CD14-positive monocyte (primary cell): ENCODE measurements around the gene SNX9. TPM values are rescaled to one million over a fixed set of nuclear protein-coding genes. Genes with fewer than 3 reads are reported as not detected.

Experiments
- DNase-seq, 3 donors: peaks; one replicate each; pipeline ENCODE4 v3.0.0-alpha.2; 2011 to 2022
- H2AFZ ChIP-seq: 2 replicates; pipeline ENCODE4 v1.6.0; 2012; ENCODE audit warnings: mild to moderate bottlenecking, low read depth, low read length, inconsistent platforms; ENCODE audit not compliant: insufficient read depth, poor library complexity, severe bottlenecking
- H3K27ac ChIP-seq, 2 donors: 1 replicate in 1 of 2; 2 replicates in 1 of 2; pipeline ENCODE4 v1.5.1; 2012 to 2013; ENCODE audit warnings: low read length in 2 of 2, control low read depth in 1 of 2, inconsistent platforms in 1 of 2, low read depth in 1 of 2, mild to moderate bottlenecking in 1 of 2
- H3K27me3 ChIP-seq, 2 donors: one replicate each; pipeline versions ENCODE4 v1.6.0 to v1.6.1; 2011 to 2013; ENCODE audit warnings: low read length in 2 of 2; ENCODE audit not compliant: control insufficient read depth in 2 of 2, insufficient read depth in 2 of 2
- H3K36me3 ChIP-seq, 2 donors: replicated peaks in 1 of 2; 1 replicate in 1 of 2; 2 replicates in 1 of 2; pipeline versions ENCODE4 v1.5.1 to v1.6.1; 2012 to 2013; ENCODE audit warnings: low read length in 2 of 2, control low read depth in 1 of 2, inconsistent platforms in 1 of 2, mild to moderate bottlenecking in 1 of 2; ENCODE audit not compliant: insufficient read depth in 2 of 2, control insufficient read depth in 1 of 2
- H3K4me1 ChIP-seq, 2 donors: 1 replicate in 1 of 2; 2 replicates in 1 of 2; pipeline versions ENCODE4 v1.5.1 to v1.6.1; 2012 to 2013; ENCODE audit warnings: low read length in 2 of 2, control low read depth in 1 of 2, inconsistent platforms in 1 of 2, mild to moderate bottlenecking in 1 of 2, moderate library complexity in 1 of 2; ENCODE audit not compliant: insufficient read depth in 2 of 2, control insufficient read depth in 1 of 2
- H3K4me2 ChIP-seq: replicated peaks from 2 replicates; pipeline ENCODE3; 2012; ENCODE audit warnings: low read length, moderate library complexity, mild to moderate bottlenecking; ENCODE audit not compliant: poor library complexity, severe bottlenecking; ENCODE audit errors: extremely low read depth
- H3K4me3 ChIP-seq, 3 experiments: fragments of 200-600 bp in 1 of 3; sonication (generic) in 1 of 3; replicated peaks in 1 of 3; 1 replicate in 2 of 3; 2 replicates in 1 of 3; pipeline ENCODE4 v1.5.1; 2011 to 2013; ENCODE audit warnings: low read length in 3 of 3, mild to moderate bottlenecking in 3 of 3, control low read depth in 2 of 3, low read depth in 2 of 3, inconsistent platforms in 1 of 3, moderate library complexity in 1 of 3
- H3K79me2 ChIP-seq: 2 replicates; pipeline ENCODE4 v1.6.0; 2012; ENCODE audit warnings: mild to moderate bottlenecking, control low read depth, inconsistent platforms, low read length, moderate library complexity; ENCODE audit not compliant: insufficient read depth
- H3K9ac ChIP-seq: 2 replicates; pipeline ENCODE4 v1.6.0; 2017; ENCODE audit warnings: low read length, mild to moderate bottlenecking; ENCODE audit not compliant: insufficient read depth, poor library complexity, severe bottlenecking
- H3K9me3 ChIP-seq, 2 donors: replicated peaks in 1 of 2; 1 replicate in 1 of 2; 2 replicates in 1 of 2; pipeline versions ENCODE4 v1.5.1 to v1.6.1; 2012 to 2013; ENCODE audit warnings: low read length in 2 of 2, control low read depth in 1 of 2; ENCODE audit not compliant: control insufficient read depth in 1 of 2, insufficient read depth in 1 of 2
- H4K20me1 ChIP-seq: 2 replicates; pipeline ENCODE4 v1.6.0; 2012; ENCODE audit warnings: mild to moderate bottlenecking, low read length, control low read depth, moderate library complexity; ENCODE audit not compliant: insufficient read depth
- H3K27ac Mint-ChIP-seq, 7 donors: one replicate each; pipeline ENCODE4 v1.8.0; 2020; ENCODE audit warnings: mild to moderate bottlenecking in 7 of 7, mixed read lengths in 7 of 7, moderate library complexity in 6 of 7, inconsistent platforms in 2 of 7
- H3K27me3 Mint-ChIP-seq, 3 donors: one replicate each; pipeline ENCODE4 v1.8.0; 2021 to 2022; ENCODE audit warnings: low read depth in 3 of 3, mild to moderate bottlenecking in 3 of 3, mixed read lengths in 3 of 3, moderate library complexity in 3 of 3, inconsistent platforms in 1 of 3
- H3K36me3 Mint-ChIP-seq, 2 donors: one replicate each; pipeline ENCODE4 v1.8.0; 2020; ENCODE audit warnings: mixed read lengths in 2 of 2, inconsistent platforms in 1 of 2, mild to moderate bottlenecking in 1 of 2
- H3K4me1 Mint-ChIP-seq: one replicate; pipeline ENCODE4 v1.8.0; 2020; ENCODE audit warnings: mild to moderate bottlenecking, mixed read lengths
- H3K4me3 Mint-ChIP-seq, 2 donors: one replicate each; pipeline ENCODE4 v1.8.0; 2020; ENCODE audit warnings: mild to moderate bottlenecking in 2 of 2, mixed read lengths in 2 of 2, moderate library complexity in 1 of 2
- H3K9me3 Mint-ChIP-seq, 7 donors: one replicate each; pipeline ENCODE4 v1.8.0; 2020 to 2022; ENCODE audit warnings: mixed read lengths in 7 of 7, mild to moderate bottlenecking in 6 of 7, moderate library complexity in 6 of 7, inconsistent platforms in 2 of 7
- WGBS: methylation state at CpG from one replicate; pipeline ENCODE4 v1.1.5; 2013; ENCODE audit warnings: missing lambda C conversion rate; ENCODE audit not compliant: insufficient coverage; 5-methylcytosine and 5-hydroxymethylcytosine counted together
- intact Hi-C, 2 donors: fragments of 100-400 bp; cut with micrococcal nuclease; formaldehyde crosslinking; loops; one replicate each; pipeline versions ENCODE4 v1.15.0 to v1.15.1; 2023
- polyA plus RNA-seq, 3 donors: library from polyadenylated mRNA; depleted of rRNA in 1 of 3; unstranded in 2 of 3; stranded (reverse) in 1 of 3; fragments of 300-500 nt in 2 of 3; fragments of >200 nt in 1 of 3; fragmentation: Illumina TruSeq in 2 of 3; gene quantifications; 1 replicate in 2 of 3; 2 replicates in 1 of 3; pipeline ENCODE4 v1.2.3, GENCODE V29; 2012 to 2021
- TF ChIP-seq, protein P1 (sequence below): fragments of 200-600 bp; IDR thresholded peaks from one replicate; pipeline ENCODE4 v1.8.0; 2022; ENCODE audit warnings: antibody characterized with exemption, mild to moderate bottlenecking

SNX9 gene
- polyA plus RNA-seq, 3 donors, result 5.5 to 8.1 (median 7.2) TPM

DNA sequence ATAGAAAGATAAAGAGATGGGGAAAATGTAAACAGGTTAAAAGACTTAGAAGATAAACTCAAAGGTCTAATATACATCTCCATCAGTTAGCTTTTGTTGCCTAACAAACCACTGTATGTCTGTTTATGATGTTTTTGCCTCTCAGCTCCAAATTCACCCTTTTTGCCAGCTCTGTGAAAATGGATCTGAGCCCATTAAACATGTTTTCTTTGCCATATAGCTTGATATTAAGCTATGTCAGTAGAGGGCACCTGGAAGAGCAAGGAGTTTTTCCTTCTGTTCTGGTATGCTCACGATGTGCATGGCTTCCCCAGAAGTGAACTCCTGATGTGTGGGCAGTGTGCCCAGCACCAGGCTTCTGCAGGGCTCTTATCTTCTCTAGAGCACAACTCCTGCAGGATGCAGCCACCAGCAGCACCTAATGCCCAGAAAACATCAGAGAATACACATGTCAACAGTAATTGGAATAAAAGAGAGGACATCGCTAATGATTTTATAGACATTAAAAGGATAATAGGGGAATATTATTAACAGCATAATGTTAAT, 14.6 kb upstream of the SNX9 start:
- H3K27me3 Mint-ChIP-seq, result peaks cover 0 to 2% (median 0%) of the 10 kb centered on the region in 3 donors
- Histone ChIP-seq H3K27ac (no peak overlapping the region), H2AFZ (no peak overlapping the region), H3K9ac (no peak overlapping the region), H3K4me3 (no peak overlapping the region), H3K79me2 (no peaks in the 10 kb centered on the region), H3K9me3 (peaks cover 0 to 3% of the 10 kb centered on the region in 2 donors), H3K27me3 (no peaks in the 10 kb centered on the region), H3K4me2 (no peak overlapping the region), H3K36me3 (no peaks in the 10 kb centered on the region), H4K20me1 (no peaks in the 10 kb centered on the region), H3K4me1 (no peaks in the 10 kb centered on the region)
- no peak overlapping the region for H3K27ac Mint-ChIP-seq
- WGBS, result no CpG with 5 or more reads among the region's 2 CpGs
- intact Hi-C loops, result no loop called here
- TF ChIP-seq, protein P1, sequence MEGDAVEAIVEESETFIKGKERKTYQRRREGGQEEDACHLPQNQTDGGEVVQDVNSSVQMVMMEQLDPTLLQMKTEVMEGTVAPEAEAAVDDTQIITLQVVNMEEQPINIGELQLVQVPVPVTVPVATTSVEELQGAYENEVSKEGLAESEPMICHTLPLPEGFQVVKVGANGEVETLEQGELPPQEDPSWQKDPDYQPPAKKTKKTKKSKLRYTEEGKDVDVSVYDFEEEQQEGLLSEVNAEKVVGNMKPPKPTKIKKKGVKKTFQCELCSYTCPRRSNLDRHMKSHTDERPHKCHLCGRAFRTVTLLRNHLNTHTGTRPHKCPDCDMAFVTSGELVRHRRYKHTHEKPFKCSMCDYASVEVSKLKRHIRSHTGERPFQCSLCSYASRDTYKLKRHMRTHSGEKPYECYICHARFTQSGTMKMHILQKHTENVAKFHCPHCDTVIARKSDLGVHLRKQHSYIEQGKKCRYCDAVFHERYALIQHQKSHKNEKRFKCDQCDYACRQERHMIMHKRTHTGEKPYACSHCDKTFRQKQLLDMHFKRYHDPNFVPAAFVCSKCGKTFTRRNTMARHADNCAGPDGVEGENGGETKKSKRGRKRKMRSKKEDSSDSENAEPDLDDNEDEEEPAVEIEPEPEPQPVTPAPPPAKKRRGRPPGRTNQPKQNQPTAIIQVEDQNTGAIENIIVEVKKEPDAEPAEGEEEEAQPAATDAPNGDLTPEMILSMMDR, result no peak
- peaks cover 2 to 14% (median 5%) of the 10 kb centered on the region in 7 donors for H3K9me3 Mint-ChIP-seq
- no peak overlapping the region for H3K4me3 Mint-ChIP-seq
- no peak for DNase-seq
- no peaks in the 10 kb centered on the region for H3K36me3 Mint-ChIP-seq
- H3K4me1 Mint-ChIP-seq, result no peaks in the 10 kb centered on the region

DNA sequence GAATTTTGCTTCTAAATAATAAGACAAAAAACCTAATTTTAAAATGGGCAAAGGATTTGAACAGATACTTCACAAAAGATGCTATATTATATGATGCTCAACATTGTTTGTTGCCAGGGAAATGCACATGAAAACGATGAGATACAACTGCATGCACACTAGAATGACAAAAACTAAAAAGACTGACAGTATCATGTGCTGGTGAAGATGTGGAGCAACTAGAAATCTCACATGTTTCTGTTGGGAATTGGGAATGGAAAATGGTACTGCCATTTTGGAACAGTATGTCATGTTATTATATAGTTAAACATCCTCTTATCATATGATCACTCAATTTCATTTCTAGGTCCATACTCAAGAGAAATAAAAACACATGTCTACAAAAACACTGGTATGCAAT, 13.4 kb upstream of the SNX9 start:
- intact Hi-C loops, result no loop called here
- Histone ChIP-seq H3K4me2 (no peak overlapping the region), H4K20me1 (no peaks in the 10 kb centered on the region), H3K4me3 (no peak overlapping the region), H3K79me2 (no peaks in the 10 kb centered on the region), H3K27me3 (no peaks in the 10 kb centered on the region), H2AFZ (no peak overlapping the region), H3K9ac (no peak overlapping the region), H3K36me3 (no peaks in the 10 kb centered on the region), H3K9me3 (peaks cover 0 to 3% of the 10 kb centered on the region in 2 donors), H3K27ac (no peak overlapping the region), H3K4me1 (no peaks in the 10 kb centered on the region)
- H3K4me1 Mint-ChIP-seq, result peaks cover 2% of the 10 kb centered on the region
- H3K27me3 Mint-ChIP-seq, result peaks cover 0 to 2% (median 0%) of the 10 kb centered on the region in 3 donors
- DNase-seq, result no peak
- no peak overlapping the region for H3K27ac Mint-ChIP-seq
- H3K4me3 Mint-ChIP-seq, result no peak overlapping the region
- peaks cover 2 to 14% (median 5%) of the 10 kb centered on the region in 7 donors for H3K9me3 Mint-ChIP-seq
- no CpG with 5 or more reads among the region's 1 CpG for WGBS
- H3K36me3 Mint-ChIP-seq, result no peaks in the 10 kb centered on the region
- TF ChIP-seq, protein P1, result no peak
